SU-DHL-6 (cell line): ENCODE data around the gene GRAP.

Experiments used
- CTCF ChIP-seq: fragments of 200-600 bp; sonication (generic); IDR thresholded peaks from one replicate; pipeline ENCODE4 v1.5.1; 2017; ENCODE audit warnings: antibody characterized with exemption, mild to moderate bottlenecking, low read length, moderate library complexity; ENCODE audit not compliant: insufficient read depth, poor library complexity, severe bottlenecking
- EZH2phosphoT487 ChIP-seq: fragments of 200-600 bp; sonication (generic), shearing (Covaris generic); conservative IDR thresholded peaks from 2 replicates; pipeline ENCODE4 v1.6.1; 2018; ENCODE audit warnings: mild to moderate bottlenecking, antibody characterized with exemption, low read length, moderate library complexity, mixed read lengths

DNA sequence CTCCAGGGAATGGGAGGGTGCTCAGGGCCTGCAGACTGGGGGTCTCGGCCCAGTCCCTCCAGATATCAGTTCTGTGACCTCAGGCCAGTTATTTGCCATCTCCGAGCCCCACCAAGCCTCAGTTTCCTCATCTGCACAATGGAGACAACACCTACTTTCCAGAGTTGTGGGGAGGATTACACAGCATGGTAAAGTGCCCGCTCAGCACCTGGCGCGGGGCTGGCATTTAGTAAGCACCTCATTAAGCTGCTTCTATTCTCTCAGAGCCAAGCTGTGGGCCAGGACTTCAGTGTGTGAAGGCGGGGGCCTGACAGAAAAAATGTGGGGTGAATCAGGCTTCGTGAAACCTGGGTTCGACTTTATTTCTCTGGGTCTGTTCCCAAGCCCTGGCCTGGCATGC lies 47.4 kb downstream of the GRAP start:
- TF ChIP-seq CTCF (no peak), EZH2phosphoT487 (no peak)
